SK-N-SH treated with all-trans-retinoic acid at 6 μM for 48 hours (cell line): ENCODE data around the gene USHBP1.

ENCODE experiments used
- ATAC-seq: fragments of 200-7000 bp; cut with Tn5 transposase; 3 replicates; pipeline ENCODE4 v1.9.1; 2020; ENCODE audit warnings: mild to moderate bottlenecking, moderate library complexity
- ARNTL ChIP-seq: fragments of 450-650 bp; formaldehyde crosslinking; IDR thresholded peaks from 2 replicates; pipeline ENCODE4 v1.5.0; 2020; ENCODE audit warnings: low read depth, mild to moderate bottlenecking, moderate library complexity, borderline replicate concordance
- BACH2 ChIP-seq: fragments of 250-450 bp; sonication (Bioruptor Pico); IDR thresholded peaks from 2 replicates; pipeline ENCODE4 v1.9.0; 2021; ENCODE audit warnings: mild to moderate bottlenecking, borderline replicate concordance
- CREB5 ChIP-seq: fragments of 250-450 bp; sonication (Bioruptor Pico); IDR thresholded peaks from 2 replicates; pipeline ENCODE4 v1.5.1; 2020; ENCODE audit warnings: low read depth, mild to moderate bottlenecking, moderate library complexity
- CSRNP3 ChIP-seq: fragments of 250-450 bp; sonication (Bioruptor Pico); IDR thresholded peaks from 2 replicates; pipeline ENCODE4 v1.5.1; 2021; ENCODE audit warnings: mild to moderate bottlenecking, moderate library complexity
- ESRRG ChIP-seq: fragments of 250-450 bp; sonication (Bioruptor Pico); IDR thresholded peaks from 2 replicates; pipeline ENCODE4 v1.6.1; 2021; ENCODE audit warnings: mild to moderate bottlenecking
- GLIS3 ChIP-seq: fragments of 250-450 bp; sonication (Bioruptor Pico); IDR thresholded peaks from 2 replicates; pipeline ENCODE4 v1.5.0; 2020; ENCODE audit warnings: mild to moderate bottlenecking, moderate library complexity
- ISL1 ChIP-seq: fragments of 250-450 bp; sonication (Bioruptor Pico); IDR thresholded peaks from 2 replicates; pipeline ENCODE4 v2.1.2; 2022; ENCODE audit warnings: mild to moderate bottlenecking, moderate library complexity
- OSR1 ChIP-seq: fragments of 250-450 bp; sonication (Bioruptor Pico); IDR thresholded peaks from 2 replicates; pipeline ENCODE4 v1.8.0; 2022; ENCODE audit warnings: moderate library complexity, mild to moderate bottlenecking, inconsistent platforms
- PATZ1 ChIP-seq: fragments of 250-450 bp; sonication (Bioruptor Pico); IDR thresholded peaks from 2 replicates; pipeline ENCODE4 v1.8.0; 2020; ENCODE audit warnings: mild to moderate bottlenecking, moderate library complexity, borderline replicate concordance
- POU6F1 ChIP-seq: fragments of 250-450 bp; sonication (Bioruptor Pico); IDR thresholded peaks from 2 replicates; pipeline ENCODE4 v1.8.0; 2021; ENCODE audit warnings: low read depth, mild to moderate bottlenecking, moderate library complexity, borderline replicate concordance
- PPARA ChIP-seq: fragments of 250-450 bp; sonication (Bioruptor Pico); IDR thresholded peaks from 2 replicates; pipeline ENCODE4 v1.5.0; 2020; ENCODE audit warnings: mild to moderate bottlenecking, borderline replicate concordance
- RARB ChIP-seq: fragments of 250-450 bp; sonication (Bioruptor Pico); IDR thresholded peaks from 2 replicates; pipeline ENCODE4 v1.8.0; 2021; ENCODE audit warnings: mild to moderate bottlenecking, moderate library complexity
- SNAI2 ChIP-seq: fragments of 250-450 bp; sonication (Bioruptor Pico); IDR thresholded peaks from 2 replicates; pipeline ENCODE4 v1.5.0; 2020; ENCODE audit warnings: mild to moderate bottlenecking, moderate library complexity
- TCF4 ChIP-seq: fragments of 250-450 bp; sonication (Bioruptor Pico); IDR thresholded peaks from 2 replicates; pipeline ENCODE4 v1.8.0; 2021; ENCODE audit warnings: mild to moderate bottlenecking, moderate library complexity, borderline replicate concordance
- TOX ChIP-seq: fragments of 250-450 bp; sonication (Bioruptor Pico); IDR thresholded peaks from 2 replicates; pipeline ENCODE4 v1.8.0; 2021; ENCODE audit warnings: mild to moderate bottlenecking, moderate library complexity, borderline replicate concordance
- TSHZ2 ChIP-seq: fragments of 250-450 bp; sonication (Bioruptor Pico); IDR thresholded peaks from 2 replicates; pipeline ENCODE4 v1.5.0; 2020; ENCODE audit warnings: mild to moderate bottlenecking, moderate library complexity
- ZC3H10 ChIP-seq: fragments of 250-450 bp; sonication (Bioruptor Pico); IDR thresholded peaks from 2 replicates; pipeline ENCODE4 v1.5.1; 2021; ENCODE audit warnings: mild to moderate bottlenecking, moderate library complexity
- ZFP3 ChIP-seq: fragments of 250-450 bp; sonication (Bioruptor Pico); IDR thresholded peaks from 2 replicates; pipeline ENCODE4 v1.5.0; 2020; ENCODE audit warnings: mild to moderate bottlenecking, moderate library complexity
- ZFP30 ChIP-seq: fragments of 450-650 bp; formaldehyde crosslinking; IDR thresholded peaks from 2 replicates; pipeline ENCODE4 v1.5.0; 2022; ENCODE audit warnings: mild to moderate bottlenecking, moderate library complexity
- ZNF565 ChIP-seq: fragments of 450-650 bp; formaldehyde crosslinking; conservative IDR thresholded peaks from 2 replicates; pipeline ENCODE4 v1.5.0; 2020; ENCODE audit warnings: low read depth, mild to moderate bottlenecking, moderate library complexity
- ZNF70 ChIP-seq: fragments of 450-650 bp; formaldehyde crosslinking; IDR thresholded peaks from 2 replicates; pipeline ENCODE4 v1.5.0; 2020; ENCODE audit warnings: mild to moderate bottlenecking, moderate library complexity
- ZNF8 ChIP-seq: fragments of 450-650 bp; formaldehyde crosslinking; IDR thresholded peaks from 2 replicates; pipeline ENCODE4 v1.5.0; 2020; ENCODE audit warnings: mild to moderate bottlenecking, moderate library complexity

Gene USHBP1

GRCh38 chr19:17306285-17306714 lies 41.8 kb upstream of the USHBP1 start:
- no peak for ATAC-seq
- TF ChIP-seq ZNF8 (CRISPR knock-in tag), result no peak
- TF ChIP-seq PATZ1 (CRISPR knock-in tag), result no peak
- TF ChIP-seq BACH2 (CRISPR knock-in tag), result no peak
- no peak for TF ChIP-seq SNAI2 (CRISPR knock-in tag)
- no peak for TF ChIP-seq TCF4 (CRISPR knock-in tag)
- no peak for TF ChIP-seq ARNTL (CRISPR knock-in tag)
- TF ChIP-seq RARB (CRISPR knock-in tag), result no peak
- no peak for TF ChIP-seq ZC3H10
- TF ChIP-seq ZFP3, result no peak
- TF ChIP-seq ZNF565 (CRISPR knock-in tag), result no peak
- no peak for TF ChIP-seq GLIS3 (CRISPR knock-in tag)
- TF ChIP-seq TOX, result no peak
- TF ChIP-seq CSRNP3 (CRISPR knock-in tag), result no peak
- no peak for TF ChIP-seq PPARA
- TF ChIP-seq ESRRG, result no peak
- TF ChIP-seq POU6F1 (CRISPR knock-in tag), result no peak
- TF ChIP-seq ZFP30, result no peak
- no peak for TF ChIP-seq ZNF70 (CRISPR knock-in tag)
- TF ChIP-seq TSHZ2, result no peak; the same call in 1 of the 2 replicates
- no peak for TF ChIP-seq ISL1 (CRISPR knock-in tag)

- peak; percentile 75 for ATAC-seq
- TF ChIP-seq TCF4 (CRISPR knock-in tag) (peak; percentile 96), CREB5 (CRISPR knock-in tag) (no peak), ZFP3 (peak; percentile 62; the same call in 1 of the 2 replicates), OSR1 (CRISPR knock-in tag) (no peak), TSHZ2 (peak; percentile 85; the same call in 1 of the 2 replicates)
Observed at GRCh38 chr19:17305517-17306284, 41.2 kb upstream of the USHBP1 start, which contains the start of gene MRPL34. MRPL34 (plus strand) TSS chr19:17305872; CDS start chr19:17305893, 21 bp downstream.
